ENCODE data around the gene CLDN11. TPM values are rescaled to one million over a fixed set of nuclear protein-coding genes. Genes with fewer than 3 reads are reported as not detected.

The CLDN11 gene
- total and polyA plus RNA-seq, 2 of the 8 experiments (the other 6 are each of a cell fraction or from before 2014, with no cell fraction given) = 4.8 to 12.5 TPM

- no peak for TF ChIP-seq TEAD4 (IDR thresholded peaks at IDR 0.05; ENCODE audit: low read depth, low read length)
- no peak for TF ChIP-seq CHD1 (IDR thresholded peaks at IDR 0.05; ENCODE audit: low read depth, low read length)
Measured at GRCh38 chr3:170423001-170423615, 4.4 kb downstream of the CLDN11 start (continued).

Data from H1 (cell line).